GM19468 (cell line): ENCODE data around the gene SMIM14.
"Not testable (repeated sequence)": the region's sequence is repeated elsewhere in the genome, so short reads cannot be mapped to it uniquely, and the experiment has no call there.

ENCODE experiments used
- ATAC-seq: cut with Tn5 transposase; IDR thresholded peaks from one replicate; pipeline ENCODE4 v1.9.1; 2021; ENCODE audit warnings: mild to moderate bottlenecking, moderate library complexity, moderate number of reproducible peaks; ENCODE audit not compliant: unreplicated experiment; ENCODE audit errors: extremely low read depth

Gene SMIM14

GRCh38 chr4:39638354-39639239 lies at the start of gene SMIM14:
Gene SMIM14 (minus strand): TSS chr4:39638865. CDS start chr4:39605145, 33,720 bp downstream.
- ATAC-seq, result peak; percentile 83

DNA sequence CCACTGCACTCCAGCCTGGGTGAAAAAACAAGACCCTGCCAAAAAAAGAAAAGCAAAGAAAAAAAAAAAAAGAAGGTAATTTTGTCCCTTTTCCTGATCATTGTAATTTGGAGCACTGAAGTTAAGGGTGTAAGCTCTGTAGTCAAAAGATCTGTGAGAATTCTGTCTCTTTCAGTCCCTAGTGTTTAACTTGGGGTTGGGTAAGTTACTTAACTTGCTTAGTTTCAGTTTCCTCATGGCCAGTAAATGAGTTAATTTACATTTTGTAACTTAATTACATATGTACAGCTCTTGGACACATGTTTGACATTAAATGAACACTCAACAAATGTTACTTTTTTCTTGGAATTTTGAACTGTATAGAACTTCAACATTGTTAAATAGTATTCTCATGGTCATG lies 48.3 kb upstream of the SMIM14 start:
- no peak for ATAC-seq

DNA sequence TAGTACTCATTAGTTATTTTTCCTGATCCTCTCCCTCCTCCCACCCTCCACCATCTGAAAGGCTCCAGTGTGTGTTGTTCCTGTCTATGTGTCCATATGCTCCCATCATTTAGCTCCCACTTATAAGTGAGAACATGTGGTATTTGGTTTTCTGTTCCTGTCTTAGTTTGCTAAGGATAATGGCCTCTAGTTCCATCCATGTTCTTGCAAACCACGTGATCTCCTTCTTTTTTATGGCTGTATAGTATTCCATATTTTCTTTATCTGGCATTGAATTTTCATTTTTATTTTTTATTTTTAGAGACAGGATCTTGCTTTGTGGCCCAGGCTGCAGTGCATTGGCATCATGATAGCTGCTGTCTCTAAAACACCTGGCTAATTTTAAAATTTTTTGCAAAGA lies 47.3 kb upstream of the SMIM14 start:
- no peak for ATAC-seq

GRCh38 chr4:39682138-39682537 lies 43.5 kb upstream of the SMIM14 start:
- no peak for ATAC-seq

DNA sequence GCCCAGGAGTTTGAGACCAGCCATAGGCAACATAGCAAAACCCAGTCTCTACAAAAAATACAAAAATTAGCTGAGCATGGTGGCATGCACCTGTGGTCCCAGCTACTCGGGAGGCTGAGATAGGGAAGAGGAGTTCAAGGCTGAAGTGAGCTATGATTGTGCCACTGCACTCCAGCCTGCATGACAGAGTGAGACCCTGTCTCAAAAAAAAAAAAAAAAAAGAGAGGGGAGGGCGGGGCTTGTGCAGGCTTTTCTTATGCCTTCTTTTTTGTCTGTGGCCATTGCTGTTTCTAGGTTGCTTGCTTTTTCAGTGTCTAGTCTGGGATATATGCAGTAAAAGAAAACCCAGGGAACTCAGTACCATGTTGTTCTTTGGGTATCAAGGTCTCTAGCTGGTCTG lies 42.3 kb upstream of the SMIM14 start:
- not testable (repeated sequence) for ATAC-seq

DNA sequence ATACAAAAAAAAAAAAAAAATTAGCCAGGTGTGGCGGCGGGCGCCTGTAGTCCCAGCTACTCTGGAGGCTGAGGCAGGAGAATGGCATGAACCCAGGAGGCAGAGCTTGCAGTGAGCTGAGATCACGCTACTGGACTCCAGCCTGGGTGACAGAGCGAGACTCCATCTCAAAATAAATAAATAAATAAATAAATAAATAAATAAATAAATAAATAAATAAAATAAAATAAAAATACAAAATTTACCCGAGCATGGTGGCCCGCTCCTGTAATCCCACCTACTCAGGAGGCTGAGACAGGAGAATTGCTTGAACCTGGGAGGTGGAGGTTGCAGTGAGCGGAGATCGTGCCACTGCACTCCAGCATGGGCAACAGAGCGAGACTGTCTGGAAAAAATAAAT lies 37.0 kb upstream of the SMIM14 start:
- ATAC-seq, result not testable (repeated sequence)

DNA sequence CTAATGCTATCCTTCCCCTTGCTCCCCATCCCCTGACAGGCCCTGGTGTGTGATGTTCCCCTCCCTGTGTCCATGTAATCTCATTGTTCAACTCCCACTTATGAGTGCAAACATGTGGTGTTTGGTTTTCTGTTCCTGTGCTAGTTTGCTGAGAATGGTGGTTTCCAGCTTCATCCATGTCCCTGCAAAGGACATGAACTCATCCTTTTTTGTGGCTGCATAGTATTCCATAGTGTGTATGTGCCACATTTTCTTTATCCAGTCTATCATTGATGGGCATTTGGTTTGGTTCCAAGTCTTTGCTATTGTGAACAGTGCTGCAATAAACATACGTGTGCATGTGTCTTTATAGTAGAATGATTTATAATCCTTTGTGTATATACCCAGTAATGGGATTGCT lies 31.6 kb upstream of the SMIM14 start:
- not testable (repeated sequence) for ATAC-seq

DNA sequence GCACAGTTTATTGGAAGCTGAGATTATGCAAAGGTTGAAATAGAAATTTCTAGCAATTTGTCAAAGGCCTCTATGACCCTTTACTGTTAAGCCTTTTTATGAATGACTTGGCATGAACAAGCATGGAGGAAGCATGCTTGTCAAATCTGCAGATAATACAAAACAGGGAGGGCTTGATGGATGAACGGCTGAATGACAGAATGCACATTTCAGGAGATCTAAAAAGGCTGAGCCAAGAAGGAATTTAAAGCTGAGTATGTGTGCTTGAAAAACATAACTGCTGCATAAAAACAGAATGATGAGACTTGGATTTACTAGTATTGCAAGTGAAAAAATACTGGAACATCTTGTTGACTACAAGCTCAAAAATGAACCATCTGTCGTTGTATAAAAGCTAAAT lies 30.2 kb upstream of the SMIM14 start:
- ATAC-seq, result no peak

- no peak for ATAC-seq
Measured at GRCh38 chr4:39667706-39668105, 29.0 kb upstream of the SMIM14 start.

- ATAC-seq, result no peak
Measured at GRCh38 chr4:39664828-39665731, 26.4 kb upstream of the SMIM14 start.

- ATAC-seq, result no peak
Measured at GRCh38 chr4:39662683-39663082, 24.0 kb upstream of the SMIM14 start.

DNA sequence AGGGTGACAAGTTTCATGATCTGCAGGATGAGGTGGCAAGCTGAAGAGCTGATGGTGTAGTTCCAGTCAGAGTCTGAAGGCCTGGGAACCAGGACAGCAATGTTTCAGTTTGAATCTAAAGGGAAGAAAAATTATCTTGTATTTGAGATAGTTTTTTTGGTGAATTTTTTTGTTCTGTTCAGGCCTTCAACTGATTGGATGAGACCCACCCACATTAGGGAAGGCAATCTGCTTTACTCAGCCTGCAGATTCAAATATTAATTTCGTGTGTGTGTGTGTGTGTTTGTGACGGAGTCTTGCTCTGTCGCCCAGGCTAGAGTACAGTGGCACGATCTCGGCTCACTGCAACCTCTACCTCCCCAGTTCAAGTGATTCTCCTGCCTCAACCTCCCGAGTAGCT lies 22.1 kb upstream of the SMIM14 start:
- no peak for ATAC-seq

- ATAC-seq, result no peak
Measured at GRCh38 chr4:39660045-39660444, 21.4 kb upstream of the SMIM14 start.

DNA sequence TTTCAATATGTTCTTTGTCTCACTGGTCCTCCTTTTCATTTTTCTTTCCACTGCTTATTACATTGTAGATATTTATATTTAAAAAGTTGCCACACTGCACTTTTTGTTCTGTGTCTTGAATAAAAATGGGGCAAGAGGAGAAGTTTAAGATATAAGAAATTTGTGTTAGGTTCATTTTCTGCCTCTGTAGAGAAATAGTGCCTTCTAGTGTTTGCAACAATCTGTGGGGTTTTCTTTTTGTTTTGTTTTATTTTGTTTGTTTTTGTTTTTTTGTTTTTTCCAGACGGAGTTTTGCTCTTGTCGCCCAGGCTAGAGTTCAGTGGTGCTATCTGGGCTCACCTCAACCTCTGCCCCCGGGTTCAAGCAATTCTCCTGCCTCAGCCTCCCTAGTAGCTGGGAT lies 20.1 kb upstream of the SMIM14 start:
- no peak for ATAC-seq

DNA sequence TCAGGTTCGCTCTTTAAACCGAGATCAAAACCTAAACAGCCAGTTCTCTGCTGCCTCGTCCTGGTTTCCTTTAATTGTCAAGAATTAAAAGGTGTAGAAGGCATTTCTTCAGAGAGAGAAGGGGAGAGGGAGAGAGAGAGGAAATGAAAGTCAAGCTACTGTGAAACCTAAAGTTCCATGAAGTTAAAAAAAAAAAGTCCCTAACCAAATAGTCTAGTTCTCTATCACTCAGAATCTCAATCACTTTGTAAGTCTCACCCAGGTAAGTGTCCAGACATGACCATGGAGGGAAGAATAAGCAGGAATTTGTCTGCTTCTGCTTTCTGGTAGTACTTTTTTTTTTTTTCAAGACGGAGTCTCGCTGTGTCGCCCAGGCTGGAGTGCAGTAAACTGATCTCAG lies 18.8 kb upstream of the SMIM14 start:
- no peak for ATAC-seq

GRCh38 chr4:39656638-39657037 lies 18.0 kb upstream of the SMIM14 start:
- ATAC-seq, result not testable (repeated sequence)

- ATAC-seq, result no peak
Measured at GRCh38 chr4:39655876-39656275, 17.2 kb upstream of the SMIM14 start.

GRCh38 chr4:39655211-39655610 lies 16.5 kb upstream of the SMIM14 start:
- no peak for ATAC-seq

DNA sequence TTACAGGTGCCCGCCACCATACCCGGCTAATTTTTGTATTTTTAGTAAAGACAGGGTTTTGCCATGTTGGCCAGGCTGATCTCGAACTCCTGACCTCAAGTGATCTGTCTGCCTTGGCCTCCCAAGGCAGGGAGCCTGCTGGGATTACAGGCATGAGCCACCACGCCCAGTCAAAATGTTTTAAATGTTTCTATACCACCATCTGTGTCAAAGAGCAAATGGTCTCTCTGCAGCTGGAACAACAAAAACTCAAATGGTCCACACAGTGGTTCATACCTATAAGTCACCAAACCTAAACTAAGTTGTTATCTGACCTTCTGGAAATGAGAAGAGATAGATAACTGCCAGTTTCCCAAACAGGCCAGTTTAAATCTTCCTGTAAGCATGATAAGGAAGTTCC lies 12.9 kb upstream of the SMIM14 start:
- not testable (repeated sequence) for ATAC-seq

GRCh38 chr4:39649639-39650265 lies 11.1 kb upstream of the SMIM14 start:
- no peak for ATAC-seq
